Activated CD4-positive, alpha-beta T cell treated with anti-CD3 and anti-CD28 coated beads, Interleukin-2, amount 50 U/mL, for 24 hours (primary cell): ENCODE results near the gene LIX1L.
"Not testable (repeated sequence)": the region's sequence is repeated elsewhere in the genome, so short reads cannot be mapped to it uniquely, and the experiment has no call there.

Experiments used
- DNase-seq, 2 donors: peaks; one replicate each; pipeline ENCODE4 v3.0.0-alpha.2; 2020; ENCODE audit warnings: low read depth in 1 of 2, low spot score in 1 of 2

The LIX1L gene

DNA sequence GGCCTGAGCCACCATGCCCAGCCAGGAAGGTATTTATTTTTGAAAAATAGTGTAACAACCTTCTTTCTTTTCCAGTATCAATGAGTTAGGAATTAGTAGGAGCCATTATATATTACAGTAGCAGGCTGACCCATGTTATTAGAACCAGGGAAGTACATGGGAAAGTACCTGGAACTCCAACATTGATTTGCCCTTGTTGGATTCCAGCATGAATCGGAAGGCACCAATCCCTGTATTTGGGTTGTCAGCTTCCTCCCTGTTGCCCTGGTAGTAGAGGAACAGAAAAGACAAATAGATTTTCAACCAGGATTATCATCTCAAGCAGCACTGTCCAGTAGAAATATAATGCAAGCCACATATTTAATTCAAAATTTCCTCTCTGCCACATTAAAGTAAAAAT lies 20.4 kb downstream of the LIX1L start:
- DNase-seq: no peak

DNA sequence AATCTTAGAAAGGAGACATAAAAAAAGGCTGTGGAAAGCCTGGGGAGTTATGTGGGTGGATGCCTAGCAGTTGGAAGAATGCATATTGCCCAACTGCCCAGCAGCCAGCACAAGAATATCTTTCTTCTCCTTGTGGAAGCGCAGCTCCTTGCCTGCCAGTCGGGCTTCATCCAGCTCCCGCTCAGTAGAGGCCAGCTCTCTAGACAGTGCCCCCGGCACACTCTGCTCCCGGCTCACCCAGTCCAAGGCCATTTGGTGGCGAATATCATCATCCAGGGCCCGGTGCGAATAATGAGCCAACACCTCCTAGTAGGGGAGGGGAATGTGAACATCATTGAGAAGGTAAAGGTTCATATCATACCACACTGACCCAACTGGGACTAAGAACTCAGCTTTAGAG lies 21.6 kb downstream of the LIX1L start:
- DNase-seq: no peak

DNA sequence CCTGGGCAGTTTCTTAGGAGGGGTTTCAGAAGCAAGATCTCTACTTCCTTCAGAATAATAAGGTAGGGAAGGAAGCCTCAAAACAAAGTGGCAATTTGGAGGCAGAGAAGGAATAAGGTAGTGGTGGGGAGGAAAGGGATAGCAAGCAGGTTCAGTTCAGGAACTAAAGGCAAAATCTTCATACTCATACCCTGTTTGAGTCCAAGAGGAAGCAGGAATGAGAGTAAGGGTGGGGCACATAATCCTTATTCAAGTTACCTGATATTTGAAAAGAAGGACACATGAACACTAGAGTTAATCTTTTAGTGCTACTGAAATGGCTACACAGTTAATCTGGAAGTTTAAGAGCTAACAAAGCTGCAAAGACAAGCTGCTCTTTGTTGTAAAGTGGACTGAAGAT lies 22.1 kb downstream of the LIX1L start:
- DNase-seq: no peak

DNA sequence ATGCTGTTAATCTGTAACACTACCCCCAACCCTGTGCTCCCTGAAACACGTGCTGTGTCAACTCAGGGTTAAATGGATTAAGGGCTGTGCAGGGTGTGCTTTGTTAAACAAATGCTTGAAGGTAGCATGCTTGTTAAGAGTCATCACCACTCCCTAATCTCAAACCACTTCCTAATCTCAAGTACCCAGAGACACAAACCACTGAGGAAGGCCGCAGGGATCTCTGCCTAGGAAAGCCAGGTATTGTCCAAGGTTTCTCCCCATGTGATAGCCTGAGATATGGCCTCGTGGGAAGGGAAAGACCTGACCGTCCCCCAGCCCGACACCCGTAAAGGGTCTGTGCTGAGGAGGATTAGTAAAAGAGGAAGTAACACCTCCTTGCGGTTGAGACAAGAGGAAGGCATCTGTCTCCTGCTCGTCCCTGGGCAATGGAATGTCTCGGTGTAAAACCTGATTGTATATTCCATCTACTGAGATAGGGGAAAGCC lies 25.3 kb downstream of the LIX1L start:
- DNase-seq: peak in 1 of 2 donors; percentile 28

DNA sequence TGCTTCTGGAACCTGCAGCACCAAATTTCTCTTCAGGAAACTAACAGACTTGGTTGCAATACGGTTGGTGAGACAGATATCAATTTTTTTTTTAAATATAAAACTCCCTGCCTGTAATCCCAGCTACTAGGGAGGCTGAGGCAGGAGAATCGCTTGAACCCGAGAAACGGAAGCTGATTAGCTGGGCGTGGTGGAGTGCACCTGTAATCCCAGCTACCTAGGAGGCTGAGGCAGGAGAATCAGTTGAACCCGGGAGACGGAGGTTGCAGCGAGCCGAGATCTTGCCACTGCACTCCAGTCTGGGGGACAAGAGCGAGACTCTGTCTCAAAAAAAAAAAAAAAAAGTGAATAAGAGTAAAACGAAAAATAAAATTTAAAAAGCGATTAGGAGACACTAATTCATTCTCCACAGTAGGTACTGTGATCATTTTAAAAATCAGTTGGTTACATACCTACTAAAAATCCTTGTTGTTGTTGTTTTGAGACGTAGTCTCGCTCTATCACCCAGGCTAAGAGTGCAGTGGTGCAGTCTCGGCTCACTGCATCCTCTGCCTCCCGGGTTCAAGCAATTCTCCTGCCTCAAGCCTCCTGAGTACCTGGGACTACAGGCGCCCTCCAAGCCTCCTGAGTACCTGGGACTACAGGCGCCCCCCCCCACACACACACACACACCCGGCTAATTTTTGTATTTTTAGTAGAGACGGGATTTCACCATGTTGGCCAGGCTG lies 29.7 kb downstream of the LIX1L start:
- DNase-seq: no peak

DNA sequence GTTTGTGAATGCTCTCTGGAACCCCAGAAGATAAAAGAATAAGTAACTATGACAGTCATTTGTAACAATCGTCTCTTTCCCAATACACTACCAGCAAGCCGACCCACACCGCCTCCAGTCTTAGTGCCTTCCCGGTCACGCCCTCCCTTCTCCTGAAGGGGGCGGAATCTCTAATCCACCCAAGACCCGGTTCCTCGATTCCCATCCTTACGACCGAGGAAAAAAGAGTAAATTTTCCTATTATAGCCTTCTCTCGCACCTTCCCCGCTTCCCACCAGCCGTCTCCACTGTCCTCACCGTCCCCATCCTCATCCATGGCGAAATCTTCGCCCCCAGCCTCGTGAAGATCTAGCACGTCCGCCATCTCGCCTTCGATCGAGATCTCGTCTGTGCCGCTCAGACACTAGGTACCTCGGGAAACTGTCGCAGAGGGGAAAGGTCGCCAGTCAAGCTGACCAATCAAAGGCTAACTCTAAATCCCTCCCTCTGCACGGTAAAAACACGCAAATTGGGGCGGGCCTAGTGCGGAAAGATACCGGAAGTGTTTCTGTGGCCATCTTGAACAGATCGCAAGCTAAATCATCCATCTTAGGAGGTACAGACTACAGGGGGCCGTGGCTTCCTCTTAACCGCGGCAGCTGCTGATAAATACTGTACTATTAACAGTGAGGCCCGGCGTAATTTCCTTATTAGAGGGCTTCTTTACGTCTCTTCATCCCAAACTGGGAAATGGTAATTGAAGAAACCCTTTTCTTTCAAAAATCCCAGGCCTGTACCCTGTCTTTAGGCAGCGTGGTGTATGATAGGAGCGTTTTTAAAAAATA lies 30.5 kb downstream of the LIX1L start, which contains the start of gene RBM8A:
TSS of gene RBM8A (minus strand) at position 422 of the 824 bp plus-strand sequence. CDS start at position 364, 58 bp downstream.
- DNase-seq: peak; percentile 76 to 95

DNA sequence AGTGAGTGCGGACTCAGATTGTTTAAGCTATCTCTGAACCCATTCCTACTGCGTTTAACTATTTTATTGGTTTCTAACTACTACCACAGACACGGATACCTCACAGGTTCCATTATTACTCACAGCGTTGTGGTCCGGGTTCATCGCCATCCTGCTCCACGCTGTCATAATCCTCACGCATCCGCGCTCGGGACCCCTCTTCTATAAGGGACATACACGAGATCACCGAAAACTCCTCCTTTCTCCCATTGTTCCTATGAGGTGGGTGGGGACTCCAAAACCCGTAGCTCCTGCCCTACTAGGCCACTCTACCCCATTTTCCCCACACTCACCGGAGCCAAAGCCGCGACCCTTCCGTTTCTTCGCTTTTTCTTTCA lies 31.1 kb downstream of the LIX1L start:
- peak; percentile 41 to 45 for DNase-seq

DNA sequence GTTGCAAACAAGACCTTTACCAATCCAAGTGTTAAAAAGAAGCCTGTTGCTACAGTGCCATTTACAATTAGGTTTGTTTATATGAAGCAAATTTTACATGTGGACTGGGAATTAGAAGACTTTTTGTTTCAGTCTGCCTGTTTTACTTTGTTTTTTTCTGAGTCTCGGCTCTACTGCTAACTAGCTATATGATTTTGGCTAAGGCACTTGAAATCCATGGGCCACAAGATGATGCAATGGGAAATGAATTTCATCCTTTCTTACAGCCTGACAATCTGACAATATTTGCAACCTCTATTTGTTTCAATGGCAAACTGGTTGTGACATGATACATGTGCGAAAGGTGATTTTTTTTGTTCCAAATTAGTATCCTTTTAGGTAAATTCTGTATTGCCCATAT lies 35.6 kb downstream of the LIX1L start:
- no peak for DNase-seq

DNA sequence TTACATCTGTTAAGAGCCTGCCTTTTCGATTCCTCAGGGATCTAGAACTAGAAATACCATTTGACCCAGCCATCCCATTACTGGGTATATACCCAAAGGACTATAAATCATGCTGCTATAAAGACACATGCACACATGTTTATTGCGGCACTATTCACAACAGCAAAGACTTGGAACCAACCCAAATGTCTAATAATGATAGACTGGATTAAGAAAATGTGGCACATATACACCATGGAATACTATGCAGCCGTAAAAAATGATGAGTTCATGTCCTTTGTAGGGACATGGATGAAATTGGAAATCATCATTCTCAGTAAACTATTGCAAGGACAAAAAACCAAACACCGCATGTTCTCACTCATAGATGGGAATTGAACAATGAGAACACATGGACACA lies 37.5 kb downstream of the LIX1L start:
- DNase-seq: not testable (repeated sequence)

DNA sequence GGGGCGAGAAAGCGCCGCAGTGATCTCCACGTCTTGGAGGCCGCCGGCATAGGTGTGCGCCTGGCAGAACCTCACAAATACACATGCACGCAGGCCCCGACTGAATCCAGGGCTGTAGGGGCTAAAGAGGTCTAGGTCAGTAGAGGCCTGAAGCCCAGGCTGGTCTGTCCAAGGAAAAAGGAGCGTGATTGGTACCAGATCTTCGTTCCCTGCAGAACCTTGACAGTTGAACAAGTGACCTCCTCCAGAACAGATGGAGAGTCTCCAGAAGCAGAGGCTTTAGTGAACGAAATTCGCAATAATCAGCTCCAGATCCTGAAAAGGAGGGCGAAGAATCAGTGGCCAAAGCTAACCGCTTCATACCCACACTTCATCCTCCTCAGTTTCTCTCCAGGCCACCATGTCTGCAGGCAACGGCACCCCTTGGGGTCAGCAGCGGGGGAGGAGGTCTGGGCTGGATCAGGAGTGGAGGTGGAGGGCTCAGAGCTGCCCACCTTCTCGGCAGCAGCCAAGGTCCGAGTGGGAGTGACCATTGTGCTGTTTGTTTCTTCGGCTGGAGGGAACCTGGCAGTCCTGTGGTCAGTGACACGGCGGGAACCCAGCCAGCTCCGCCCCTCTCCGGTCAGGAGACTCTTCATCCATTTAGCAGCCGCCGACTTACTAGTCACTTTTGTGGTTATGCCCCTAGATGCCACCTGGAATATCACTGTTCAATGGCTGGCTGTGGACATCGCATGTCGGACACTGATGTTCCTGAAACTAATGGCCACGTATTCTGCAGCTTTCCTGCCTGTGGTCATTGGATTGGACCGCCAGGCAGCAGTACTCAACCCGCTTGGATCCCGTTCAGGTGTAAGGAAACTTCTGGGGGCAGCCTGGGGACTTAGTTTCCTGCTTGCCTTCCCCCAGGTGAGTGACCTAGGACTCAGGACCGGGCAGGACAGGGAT lies 38.6 kb downstream of the LIX1L start:
- DNase-seq: no peak

DNA sequence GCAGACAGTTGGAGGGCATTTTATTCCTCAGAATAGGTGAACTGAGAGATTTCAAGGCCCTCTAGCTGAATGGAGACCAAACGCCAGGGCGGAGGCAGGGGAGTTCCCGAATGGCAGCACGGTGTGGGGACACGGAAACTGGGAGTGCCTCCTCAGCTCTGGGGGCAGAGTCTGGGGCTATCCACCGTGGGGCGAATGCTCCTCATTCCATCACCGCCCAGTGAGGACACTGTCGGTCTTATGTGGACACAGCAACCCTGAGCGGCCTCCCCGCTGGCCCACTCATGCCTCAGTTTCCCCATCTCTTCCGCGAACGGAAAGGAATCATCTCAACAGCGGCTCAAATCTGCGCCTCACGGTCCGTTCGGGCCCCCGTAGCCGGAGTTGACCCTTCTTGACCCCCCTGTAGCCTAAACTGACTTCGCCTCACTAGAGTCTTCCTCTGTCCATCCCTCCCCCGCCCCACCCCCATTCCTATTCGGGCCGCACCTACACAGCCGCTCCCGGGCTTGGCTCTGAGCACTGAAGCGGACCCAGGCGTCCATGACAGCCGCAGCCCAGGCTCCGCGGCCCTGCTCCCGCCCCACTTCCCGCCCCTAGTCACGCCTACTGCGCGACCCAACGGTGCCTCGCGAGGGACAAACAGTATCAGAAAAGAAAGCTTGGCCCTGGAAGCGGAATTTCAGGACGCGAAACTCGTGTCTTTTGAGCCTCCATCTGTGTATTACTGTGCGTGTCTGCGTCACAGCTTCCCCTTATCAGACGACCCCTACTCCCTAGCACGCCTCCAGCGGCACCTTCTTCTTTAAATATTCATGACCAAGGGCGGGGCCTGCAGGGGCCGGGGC lies 39.4 kb downstream of the LIX1L start, which contains the start of gene PEX11B:
TSS of gene PEX11B (minus strand) at position 574 of the 848 bp plus-strand sequence. CDS start at position 545, 29 bp downstream.
- peak; percentile 88 to 91 for DNase-seq

DNA sequence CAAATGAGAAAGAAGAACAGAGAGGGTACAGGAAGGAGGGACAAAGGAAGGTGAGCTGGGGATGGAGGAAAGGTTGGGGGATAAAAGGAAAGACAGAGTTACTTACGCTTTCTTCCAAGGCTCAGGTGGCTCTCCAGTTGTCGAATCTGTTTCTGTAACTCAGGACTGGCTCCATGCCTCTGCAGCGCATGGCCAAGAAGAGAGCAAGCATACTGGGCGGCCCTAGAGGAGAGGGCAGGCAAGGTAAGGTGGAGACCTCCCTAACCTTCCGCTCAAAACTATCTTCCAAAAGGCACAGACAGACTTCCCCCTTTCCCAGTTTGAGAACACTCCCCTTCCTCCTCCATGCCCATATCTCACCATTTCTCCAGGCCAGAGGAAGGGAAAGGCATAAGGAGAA lies 40.2 kb downstream of the LIX1L start:
- DNase-seq: no peak

DNA sequence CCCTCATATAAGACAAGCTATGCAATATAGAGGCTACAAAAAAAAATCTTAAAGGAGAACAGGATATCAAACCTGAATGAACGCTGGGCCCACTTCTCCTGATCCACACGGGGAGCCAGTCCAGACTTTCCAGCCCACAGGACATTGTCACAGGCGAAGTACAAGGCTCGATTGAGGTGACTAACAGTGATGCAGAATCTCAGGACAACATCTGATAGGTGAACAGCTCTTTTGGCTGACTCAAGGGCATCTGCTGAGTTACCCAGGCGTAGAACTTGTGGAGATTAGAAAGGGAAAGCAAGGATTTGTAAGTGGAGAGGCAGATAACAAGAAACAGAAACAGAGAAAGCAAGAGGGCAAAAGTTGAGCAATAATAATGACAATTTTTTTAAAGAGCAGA lies 41.1 kb downstream of the LIX1L start:
- no peak for DNase-seq

DNA sequence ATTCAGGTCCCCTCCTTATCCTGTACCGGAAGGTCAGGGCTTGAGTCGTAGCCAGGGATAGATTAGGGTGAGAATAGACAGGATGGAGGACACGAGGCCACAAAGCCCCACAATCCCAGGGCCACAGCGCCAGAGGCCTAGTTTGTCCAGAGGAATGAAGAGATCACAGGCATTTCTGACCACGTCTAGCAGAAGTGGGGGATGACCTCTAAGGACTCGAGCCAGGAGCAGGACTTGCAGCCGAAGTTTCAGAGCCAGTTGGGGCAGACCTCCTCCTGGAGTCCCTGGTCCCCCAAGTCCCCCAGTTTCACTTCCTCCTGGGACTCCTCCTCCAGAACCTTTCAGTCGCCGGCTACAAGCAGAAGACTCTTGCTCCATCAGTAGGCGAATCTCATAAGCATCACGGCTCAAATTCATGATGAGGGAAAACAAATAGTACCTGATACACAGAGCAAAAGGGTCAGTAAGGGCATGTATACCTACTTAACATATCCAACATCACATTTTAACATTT lies 45.6 kb downstream of the LIX1L start:
- no peak for DNase-seq

DNA sequence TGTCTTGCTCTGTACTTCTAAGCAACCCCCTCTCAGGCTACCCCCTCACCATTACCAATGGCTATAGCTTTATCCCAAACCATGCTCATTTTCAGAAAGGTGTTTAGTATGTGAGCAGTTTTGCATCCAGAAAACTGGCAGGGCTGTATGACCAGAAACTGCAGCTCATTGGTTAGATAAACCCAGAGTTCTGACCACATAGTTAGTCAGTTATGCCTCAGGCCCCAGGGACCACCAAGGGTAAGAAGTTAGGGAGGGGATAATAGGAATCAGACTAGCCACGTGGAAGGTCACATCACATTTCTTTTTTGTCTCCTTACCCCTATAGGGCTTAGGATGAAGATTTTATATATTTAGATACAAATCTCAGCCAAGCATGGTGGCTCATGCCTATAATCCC lies 49.2 kb downstream of the LIX1L start:
- no peak for DNase-seq

DNA sequence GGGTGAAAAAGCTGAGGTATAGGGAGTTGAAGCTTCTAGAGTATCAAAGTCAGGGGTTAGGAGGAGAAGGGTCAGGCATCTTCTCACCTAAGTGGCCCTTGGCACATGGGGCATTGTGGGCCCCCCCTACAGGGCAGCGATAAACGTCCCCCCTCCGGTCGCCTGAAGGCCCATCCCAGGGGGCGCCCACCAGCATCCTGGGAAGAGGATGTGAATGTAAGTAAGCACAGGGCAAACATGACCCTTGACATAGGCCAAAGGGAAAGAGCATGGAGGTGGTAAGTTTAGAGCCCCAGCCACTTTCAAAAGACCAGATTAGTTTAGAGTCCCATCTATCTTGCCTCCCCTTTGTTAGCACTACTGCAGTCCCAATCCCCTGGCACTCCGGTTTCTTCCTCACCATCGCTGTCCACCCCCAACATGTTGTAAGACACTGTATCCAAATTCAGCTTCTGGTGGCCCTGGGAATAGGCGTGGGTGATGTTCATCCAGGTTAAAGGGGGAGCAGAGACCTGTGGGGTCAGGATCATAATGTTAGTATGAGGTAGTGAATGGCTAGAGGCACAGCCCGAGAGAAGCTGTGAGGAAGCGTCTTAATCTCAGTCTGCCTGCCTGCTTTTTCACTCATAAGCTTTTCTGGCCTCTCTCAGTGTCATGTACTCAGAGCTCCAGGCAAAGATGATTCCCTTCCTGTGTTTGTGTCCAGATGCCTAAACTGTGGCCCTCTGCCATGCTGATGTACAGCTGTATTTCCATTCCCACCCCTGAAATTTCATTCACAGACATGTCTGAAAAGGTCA lies 50.7 kb downstream of the LIX1L start:
- DNase-seq: no peak

DNA sequence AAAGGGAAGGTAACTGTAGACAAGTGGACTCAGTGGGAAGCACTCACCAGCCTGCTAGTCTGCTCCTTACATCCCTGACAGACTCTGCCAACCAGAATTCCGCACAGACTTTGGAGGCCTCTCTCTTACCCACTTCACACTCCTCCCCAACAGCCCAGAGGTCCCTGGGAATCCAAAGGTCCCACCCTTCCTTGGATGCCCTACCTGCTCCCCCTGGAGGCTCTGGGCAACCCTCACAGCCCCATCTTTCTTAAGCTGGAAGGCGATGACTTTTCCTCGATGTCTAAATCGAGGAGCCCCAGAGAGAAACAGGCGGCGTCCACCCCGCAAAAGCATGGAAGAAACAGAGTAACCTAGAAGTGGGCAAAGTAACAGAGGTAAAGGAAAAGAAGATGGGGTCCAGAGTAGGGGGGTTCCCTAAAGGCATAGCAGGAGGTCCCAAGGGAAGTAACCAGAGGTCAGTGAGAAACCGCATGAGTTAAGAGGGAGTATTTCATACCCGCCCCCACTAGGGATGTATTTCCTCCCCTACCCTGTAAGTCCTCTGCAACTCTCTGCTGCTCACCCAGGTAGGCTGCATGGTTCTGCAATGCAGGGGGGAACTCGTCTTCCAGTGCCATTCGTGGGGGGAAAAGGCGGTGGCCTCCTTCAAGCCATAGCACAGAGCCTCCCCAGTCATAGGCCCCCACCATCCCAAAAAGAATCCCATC lies 56.4 kb downstream of the LIX1L start:
- DNase-seq: no peak

DNA sequence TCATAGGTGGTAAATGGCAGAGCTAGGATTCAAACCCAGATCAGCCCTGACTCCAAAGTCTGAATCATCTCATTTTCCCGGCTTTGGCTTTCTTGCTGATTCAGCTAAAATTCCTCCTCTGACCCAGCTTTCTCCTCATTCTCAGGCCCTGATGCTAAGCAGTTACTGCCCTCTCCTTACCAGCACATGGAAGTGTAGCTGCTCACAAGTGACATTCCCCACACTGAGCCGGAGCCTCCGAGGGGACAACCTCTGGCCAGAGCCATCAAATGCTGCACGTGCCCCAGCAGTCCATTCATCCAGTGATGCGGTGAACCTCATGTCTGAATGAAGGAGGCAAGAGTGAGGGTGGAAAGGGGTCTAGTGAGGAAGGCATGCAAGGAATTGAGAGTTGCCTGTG lies 59.1 kb downstream of the LIX1L start:
- DNase-seq: no peak
